ENCODE results near the gene CRYGD.
"Not testable (repeated sequence)": the region's sequence is repeated elsewhere in the genome, so short reads cannot be mapped to it uniquely, and the experiment has no call there.

Gene CRYGD

GRCh38 chr2:208124013-208124715, at the start of gene CRYGD:
Gene CRYGD, minus strand, starts transcription at chr2:208124524. Its CDS starts 51 bp downstream, at chr2:208124473.
- not testable (repeated sequence) for DNase-seq

GRCh38 chr2:208172125-208172524, 47.8 kb upstream of the CRYGD start:
- no peak for DNase-seq

GRCh38 chr2:208164951-208165755, 40.8 kb upstream of the CRYGD start:
- no peak for DNase-seq

- no peak for DNase-seq
Observed at GRCh38 chr2:208163489-208163888, 39.2 kb upstream of the CRYGD start, which contains the start of gene CRYGA. Gene CRYGA, minus strand, starts transcription at chr2:208163589. Its CDS starts 33 bp downstream, at chr2:208163556.

- no peak for DNase-seq
Observed at GRCh38 chr2:208156439-208156838, 32.1 kb upstream of the CRYGD start.

GRCh38 chr2:208153156-208153555, 28.8 kb upstream of the CRYGD start:
- DNase-seq, result no peak

- DNase-seq, result no peak
Observed at GRCh38 chr2:208150956-208151355, 26.6 kb upstream of the CRYGD start.

- no peak for DNase-seq
Observed at GRCh38 chr2:208150094-208150493, 25.8 kb upstream of the CRYGD start.

GRCh38 chr2:208148803-208149202, 24.5 kb upstream of the CRYGD start:
- DNase-seq, result no peak

- DNase-seq, result no peak
Observed at GRCh38 chr2:208147759-208148158, 23.4 kb upstream of the CRYGD start.

- DNase-seq, result no peak
Observed at GRCh38 chr2:208147008-208147407, 22.7 kb upstream of the CRYGD start.

- no peak for DNase-seq
Observed at GRCh38 chr2:208146006-208146405, 21.7 kb upstream of the CRYGD start, which contains the start of gene CRYGB. Gene CRYGB, minus strand, starts transcription at chr2:208146158. Its CDS starts 38 bp downstream, at chr2:208146120.

- DNase-seq, result no peak
Observed at GRCh38 chr2:208142925-208143799, 18.8 kb upstream of the CRYGD start.

GRCh38 chr2:208142240-208142924, 18.1 kb upstream of the CRYGD start:
- no peak for DNase-seq

- DNase-seq, result no peak
Observed at GRCh38 chr2:208139447-208139846, 15.1 kb upstream of the CRYGD start.

GRCh38 chr2:208138334-208138733, 14.0 kb upstream of the CRYGD start:
- DNase-seq, result not testable (repeated sequence)

- DNase-seq, result no peak
Observed at GRCh38 chr2:208136716-208137094, 12.4 kb upstream of the CRYGD start.

GRCh38 chr2:208135794-208136715, 11.7 kb upstream of the CRYGD start:
- DNase-seq, result no peak

GRCh38 chr2:208134928-208135586, 10.7 kb upstream of the CRYGD start:
- DNase-seq, result no peak

- no peak for DNase-seq
Observed at GRCh38 chr2:208130712-208131110, 6.4 kb upstream of the CRYGD start.

Data from CD4-positive, alpha-beta T cell treated with Interleukin-6 for 4 hours (primary cell).